HCT116 (cell line): ENCODE data around the gene PITPNC1. TPM values are rescaled to one million over a fixed set of nuclear protein-coding genes. Genes with fewer than 3 reads are reported as not detected.

Experiments
- ATAC-seq: fragments of 200-7000 bp; cut with Tn5 transposase; 2 replicates; pipeline ENCODE4 v1.9.1; 2020; ENCODE audit warnings: mild to moderate bottlenecking, moderate library complexity
- BruUV-seq: library from RNA; stranded (reverse); fragments of 400-500 nt; replicated peaks from 2 replicates; lab custom pipeline; 2021; lab: Mats Ljungman, UMichigan
- CTCF ChIA-PET: fragments of 300-600 bp; sonication (Branson Sonifier 250); formaldehyde crosslinking; loops from one replicate; lab custom pipeline; 2021; ENCODE audit warnings: antibody characterized with exemption; lab: Charles Lee
- POLR2A ChIA-PET: fragments of 300-600, 350-600 bp; sonication (Branson Sonifier 250); formaldehyde crosslinking; loops from one replicate; lab custom pipeline; 2021; ENCODE audit warnings: antibody characterized with exemption; lab: Charles Lee
- RAD21 ChIA-PET, 2 experiments: fragments of 300-600 bp; sonication (Branson Sonifier 250); formaldehyde crosslinking; loops; one replicate each; lab custom pipeline; 2023; ENCODE audit warnings: low total read pairs in 2 of 2; ENCODE audit not compliant: uncharacterized antibody in 2 of 2, unreplicated experiment in 2 of 2, low non-redundant PET in 1 of 2; lab: Charles Lee
- DNase-seq: peaks from one replicate; pipeline ENCODE4 v3.0.0-alpha.2; 2010; ENCODE audit warnings: low read depth, low spot score
- H2AFZ ChIP-seq: fragments of 200-600 bp; shearing (Covaris generic), sonication (generic); 2 replicates; pipeline ENCODE4 v1.6.1; 2017; ENCODE audit warnings: low read depth, mixed run types, mixed read lengths, antibody characterized with exemption, low read length; ENCODE audit not compliant: poor library complexity, severe bottlenecking
- H3K27ac ChIP-seq: 2 replicates; pipeline ENCODE4 v1.5.1; 2012; ENCODE audit warnings: low read depth, low read length
- H3K27me3 ChIP-seq: fragments of 200-600 bp; sonication (generic); 2 replicates; pipeline ENCODE4 v1.6.1; 2016; ENCODE audit warnings: mixed run types, low read length, mixed read lengths; ENCODE audit not compliant: insufficient read depth
- H3K36me3 ChIP-seq, 2 experiments: fragments of 200-500 bp in 1 of 2; fragments of 200-600 bp in 1 of 2; sonication (Bioruptor generic) in 1 of 2; sonication (generic) in 1 of 2; 2 replicates each; pipeline versions ENCODE4 v1.5.1 to v1.6.1; 2014 to 2016; ENCODE audit warnings: low read length in 2 of 2, inconsistent platforms in 1 of 2, mixed read lengths in 1 of 2, mixed run types in 1 of 2; ENCODE audit not compliant: insufficient read depth in 2 of 2, control insufficient read depth in 1 of 2
- H3K4me1 ChIP-seq, 2 experiments: fragments of 200-600 bp in 1 of 2; sonication (generic) in 1 of 2; 2 replicates each; pipeline versions ENCODE4 v1.5.1 to v1.6.1; 2012 to 2017; ENCODE audit warnings: low read length in 2 of 2, inconsistent platforms in 1 of 2, mild to moderate bottlenecking in 1 of 2, mixed read lengths in 1 of 2, mixed run types in 1 of 2, moderate library complexity in 1 of 2; ENCODE audit not compliant: insufficient read depth in 2 of 2, control insufficient read depth in 1 of 2
- H3K4me2 ChIP-seq: fragments of 200-600 bp; sonication (generic); 2 replicates; pipeline ENCODE4 v1.6.1; 2017; ENCODE audit warnings: mixed run types, low read length, mixed read lengths
- H3K4me3 ChIP-seq, 2 experiments: fragments of 200-600 bp in 1 of 2; sonication (generic) in 1 of 2; replicated peaks in 1 of 2; 2 replicates each; pipeline ENCODE4 v1.5.1; 2011 to 2016; ENCODE audit warnings: low read length in 2 of 2, control low read depth in 1 of 2, low read depth in 1 of 2, mild to moderate bottlenecking in 1 of 2, mixed read lengths in 1 of 2, mixed run types in 1 of 2
- H3K79me2 ChIP-seq: fragments of 200-600 bp; sonication (generic); 2 replicates; pipeline ENCODE4 v1.6.1; 2017; ENCODE audit warnings: mild to moderate bottlenecking, mixed run types, low read length, moderate library complexity, mixed read lengths; ENCODE audit not compliant: insufficient read depth
- H3K9ac ChIP-seq: fragments of 200-600 bp; sonication (generic); 2 replicates; pipeline ENCODE4 v1.6.1; 2016; ENCODE audit warnings: low read length, mixed read lengths
- H3K9me2 ChIP-seq: fragments of 200-600 bp; sonication (generic), shearing (Covaris generic); 2 replicates; pipeline ENCODE4 v1.6.1; 2017; ENCODE audit warnings: mixed run types, mild to moderate bottlenecking, moderate library complexity; ENCODE audit not compliant: insufficient read depth
- H3K9me3 ChIP-seq, 2 experiments: fragments of 200-500 bp in 1 of 2; fragments of 200-600 bp in 1 of 2; sonication (Bioruptor generic) in 1 of 2; sonication (generic) in 1 of 2; 2 replicates each; pipeline ENCODE4 v1.6.1; 2014 to 2017; ENCODE audit warnings: low read length in 2 of 2, mixed read lengths in 2 of 2, inconsistent platforms in 1 of 2, low read depth in 1 of 2, mild to moderate bottlenecking in 1 of 2, mixed run types in 1 of 2, moderate library complexity in 1 of 2; ENCODE audit not compliant: control insufficient read depth in 1 of 2, insufficient read depth in 1 of 2
- H4K20me1 ChIP-seq: fragments of 200-600 bp; sonication (generic), shearing (Covaris generic); 2 replicates; pipeline ENCODE4 v1.6.1; 2017; ENCODE audit warnings: mixed run types, mild to moderate bottlenecking, moderate library complexity; ENCODE audit not compliant: insufficient read depth
- ATF3 ChIP-seq: IDR thresholded peaks from 2 replicates; pipeline ENCODE4 v1.6.1; 2012
- POLR2AphosphoS5 ChIP-seq: IDR thresholded peaks from 2 replicates; pipeline ENCODE4 v1.6.1; 2011; ENCODE audit warnings: mild to moderate bottlenecking, low read depth, low read length, moderate library complexity
- YY1 ChIP-seq: IDR thresholded peaks from 2 replicates; pipeline ENCODE4 v1.6.1; 2011; ENCODE audit warnings: low read length, low read depth, moderate library complexity, mild to moderate bottlenecking; ENCODE audit not compliant: insufficient replicate concordance; ENCODE audit errors: extremely low read depth
- intact Hi-C: fragments of 100-400 bp; cut with micrococcal nuclease; formaldehyde crosslinking; loops from 2 replicates; pipeline ENCODE4 v1.10.0; 2022
- total RNA-seq: library from RNA; stranded (reverse); gene quantifications from one replicate; pipeline ENCODE4 v1.2.1, GENCODE V29; 2021; ENCODE audit not compliant: unreplicated experiment
- TF ChIP-seq, protein P1 (sequence below): IDR thresholded peaks from 2 replicates; pipeline ENCODE4 v1.6.1; 2012; ENCODE audit warnings: low read depth

PITPNC1 gene
- total RNA-seq, 1 experiment from 2014 or later = 41.9 TPM

GRCh38 chr17:67576471-67577115 lies 199.5 kb downstream of the PITPNC1 start:
- Histone ChIP-seq H3K79me2 (no peaks in the 10 kb centered on the region), H3K27me3 (no peaks in the 10 kb centered on the region), H4K20me1 (no peaks in the 10 kb centered on the region), H3K4me3 (no peak overlapping the region), H3K9me2 (no peaks in the 10 kb centered on the region), H3K4me2 (no peak overlapping the region), H3K4me1 (no peaks in the 10 kb centered on the region), H3K9me3 (no peaks in the 10 kb centered on the region), H2AFZ (no peak overlapping the region), H3K9ac (no peak overlapping the region), H3K36me3 (no peaks in the 10 kb centered on the region), H3K27ac (no peak overlapping the region)
- DNase-seq = no peak
- ATAC-seq = no peak
- no TSS peak for BruUV-seq
- ChIA-PET CTCF (no interaction called here), POLR2A (no interaction called here), RAD21 (no interaction called here)
- intact Hi-C loops = no loop called here
- no peak for TF ChIP-seq POLR2AphosphoS5
- TF ChIP-seq, protein P1, sequence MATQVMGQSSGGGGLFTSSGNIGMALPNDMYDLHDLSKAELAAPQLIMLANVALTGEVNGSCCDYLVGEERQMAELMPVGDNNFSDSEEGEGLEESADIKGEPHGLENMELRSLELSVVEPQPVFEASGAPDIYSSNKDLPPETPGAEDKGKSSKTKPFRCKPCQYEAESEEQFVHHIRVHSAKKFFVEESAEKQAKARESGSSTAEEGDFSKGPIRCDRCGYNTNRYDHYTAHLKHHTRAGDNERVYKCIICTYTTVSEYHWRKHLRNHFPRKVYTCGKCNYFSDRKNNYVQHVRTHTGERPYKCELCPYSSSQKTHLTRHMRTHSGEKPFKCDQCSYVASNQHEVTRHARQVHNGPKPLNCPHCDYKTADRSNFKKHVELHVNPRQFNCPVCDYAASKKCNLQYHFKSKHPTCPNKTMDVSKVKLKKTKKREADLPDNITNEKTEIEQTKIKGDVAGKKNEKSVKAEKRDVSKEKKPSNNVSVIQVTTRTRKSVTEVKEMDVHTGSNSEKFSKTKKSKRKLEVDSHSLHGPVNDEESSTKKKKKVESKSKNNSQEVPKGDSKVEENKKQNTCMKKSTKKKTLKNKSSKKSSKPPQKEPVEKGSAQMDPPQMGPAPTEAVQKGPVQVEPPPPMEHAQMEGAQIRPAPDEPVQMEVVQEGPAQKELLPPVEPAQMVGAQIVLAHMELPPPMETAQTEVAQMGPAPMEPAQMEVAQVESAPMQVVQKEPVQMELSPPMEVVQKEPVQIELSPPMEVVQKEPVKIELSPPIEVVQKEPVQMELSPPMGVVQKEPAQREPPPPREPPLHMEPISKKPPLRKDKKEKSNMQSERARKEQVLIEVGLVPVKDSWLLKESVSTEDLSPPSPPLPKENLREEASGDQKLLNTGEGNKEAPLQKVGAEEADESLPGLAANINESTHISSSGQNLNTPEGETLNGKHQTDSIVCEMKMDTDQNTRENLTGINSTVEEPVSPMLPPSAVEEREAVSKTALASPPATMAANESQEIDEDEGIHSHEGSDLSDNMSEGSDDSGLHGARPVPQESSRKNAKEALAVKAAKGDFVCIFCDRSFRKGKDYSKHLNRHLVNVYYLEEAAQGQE = no peak
- no peak for TF ChIP-seq YY1
- TF ChIP-seq ATF3 = no peak
